ENCODE measurements around the gene MBNL1.

DNA sequence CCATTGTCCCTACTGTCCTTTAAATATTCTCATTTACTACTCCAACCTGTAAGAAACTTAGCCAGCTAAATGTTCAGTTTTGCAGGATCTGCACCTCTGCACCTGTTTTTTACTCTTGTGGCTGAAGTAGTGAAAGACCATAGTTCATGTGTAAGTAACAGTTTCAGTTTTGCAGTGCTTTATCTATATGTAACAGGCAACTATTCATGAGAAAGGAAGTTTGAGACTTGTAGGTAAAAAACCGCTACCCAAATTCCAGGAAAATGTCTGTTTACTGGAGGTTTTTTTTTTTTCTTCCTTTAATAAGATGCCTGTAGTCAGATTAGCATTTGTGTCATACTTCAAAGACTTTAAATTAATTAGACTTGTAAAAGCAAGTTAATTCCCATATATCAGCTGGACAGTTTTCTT lies 25.4 kb upstream of the MBNL1 start:
- TF ChIP-seq, protein P1, sequence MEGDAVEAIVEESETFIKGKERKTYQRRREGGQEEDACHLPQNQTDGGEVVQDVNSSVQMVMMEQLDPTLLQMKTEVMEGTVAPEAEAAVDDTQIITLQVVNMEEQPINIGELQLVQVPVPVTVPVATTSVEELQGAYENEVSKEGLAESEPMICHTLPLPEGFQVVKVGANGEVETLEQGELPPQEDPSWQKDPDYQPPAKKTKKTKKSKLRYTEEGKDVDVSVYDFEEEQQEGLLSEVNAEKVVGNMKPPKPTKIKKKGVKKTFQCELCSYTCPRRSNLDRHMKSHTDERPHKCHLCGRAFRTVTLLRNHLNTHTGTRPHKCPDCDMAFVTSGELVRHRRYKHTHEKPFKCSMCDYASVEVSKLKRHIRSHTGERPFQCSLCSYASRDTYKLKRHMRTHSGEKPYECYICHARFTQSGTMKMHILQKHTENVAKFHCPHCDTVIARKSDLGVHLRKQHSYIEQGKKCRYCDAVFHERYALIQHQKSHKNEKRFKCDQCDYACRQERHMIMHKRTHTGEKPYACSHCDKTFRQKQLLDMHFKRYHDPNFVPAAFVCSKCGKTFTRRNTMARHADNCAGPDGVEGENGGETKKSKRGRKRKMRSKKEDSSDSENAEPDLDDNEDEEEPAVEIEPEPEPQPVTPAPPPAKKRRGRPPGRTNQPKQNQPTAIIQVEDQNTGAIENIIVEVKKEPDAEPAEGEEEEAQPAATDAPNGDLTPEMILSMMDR (IDR thresholded peaks at IDR 0.05): no peak
- no peak for TF ChIP-seq POLR2A (IDR thresholded peaks at IDR 0.05)
